ENCODE measurements around the gene TMEM44.
"Not testable (repeated sequence)": the region's sequence is repeated elsewhere in the genome, so short reads cannot be mapped to it uniquely, and the experiment has no call there.

Gene TMEM44

GRCh38 chr3:194631696-194632095 lies 1.5 kb downstream of the TMEM44 start:
- CTCF ChIA-PET, result interaction anchor here (0.5 kb wide), 1 partner anchor 184 kb away, joined by 3 read pairs; no protein-coding TSS in a partner anchor
- TF ChIP-seq, protein P1, sequence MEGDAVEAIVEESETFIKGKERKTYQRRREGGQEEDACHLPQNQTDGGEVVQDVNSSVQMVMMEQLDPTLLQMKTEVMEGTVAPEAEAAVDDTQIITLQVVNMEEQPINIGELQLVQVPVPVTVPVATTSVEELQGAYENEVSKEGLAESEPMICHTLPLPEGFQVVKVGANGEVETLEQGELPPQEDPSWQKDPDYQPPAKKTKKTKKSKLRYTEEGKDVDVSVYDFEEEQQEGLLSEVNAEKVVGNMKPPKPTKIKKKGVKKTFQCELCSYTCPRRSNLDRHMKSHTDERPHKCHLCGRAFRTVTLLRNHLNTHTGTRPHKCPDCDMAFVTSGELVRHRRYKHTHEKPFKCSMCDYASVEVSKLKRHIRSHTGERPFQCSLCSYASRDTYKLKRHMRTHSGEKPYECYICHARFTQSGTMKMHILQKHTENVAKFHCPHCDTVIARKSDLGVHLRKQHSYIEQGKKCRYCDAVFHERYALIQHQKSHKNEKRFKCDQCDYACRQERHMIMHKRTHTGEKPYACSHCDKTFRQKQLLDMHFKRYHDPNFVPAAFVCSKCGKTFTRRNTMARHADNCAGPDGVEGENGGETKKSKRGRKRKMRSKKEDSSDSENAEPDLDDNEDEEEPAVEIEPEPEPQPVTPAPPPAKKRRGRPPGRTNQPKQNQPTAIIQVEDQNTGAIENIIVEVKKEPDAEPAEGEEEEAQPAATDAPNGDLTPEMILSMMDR (IDR thresholded peaks at IDR 0.05; ENCODE audit: insufficient read depth, low read length, missing control alignments), result no peak
- H3K4me3 ChIP-seq (ENCODE audit: low read depth, low read length), result no peak overlapping the region; the same call in 1 of the 2 replicates
- no peak for DNase-seq (ENCODE audit: low read depth, low spot score)
- POLR2A ChIA-PET, result no interaction called here

DNA sequence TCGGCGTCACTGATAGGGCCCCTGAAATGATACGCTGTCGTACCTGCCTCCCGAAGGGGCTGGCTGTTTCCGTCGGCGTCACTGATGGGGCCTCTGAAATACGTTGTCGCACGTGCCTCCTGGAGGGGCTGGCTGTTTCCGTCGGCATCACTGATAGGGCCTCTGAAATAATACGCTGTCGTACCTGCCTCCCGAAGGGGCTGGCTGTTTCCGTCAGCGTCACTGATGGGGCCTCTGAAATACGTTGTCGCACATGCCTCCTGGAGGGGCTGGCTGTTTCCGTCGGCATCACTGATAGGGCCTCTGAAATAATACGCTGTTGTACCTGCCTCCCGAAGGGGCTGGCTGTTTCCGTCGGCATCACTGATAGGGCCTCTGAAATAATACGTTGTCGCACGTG lies 2.5 kb downstream of the TMEM44 start:
- CTCF ChIA-PET; POLR2A ChIA-PET; DNase-seq (ENCODE audit: low read depth, low spot score); H3K4me3 ChIP-seq (ENCODE audit: low read depth, low read length): not testable (repeated sequence)

GRCh38 chr3:194624956-194625355 lies 8.3 kb downstream of the TMEM44 start:
- DNase-seq (ENCODE audit: low read depth, low spot score), result no peak
- H3K4me3 ChIP-seq (ENCODE audit: low read depth, low read length), result no peak overlapping the region
- ChIA-PET CTCF (interaction anchor here (0.8 to 0.9 kb wide), 2 partner anchors 15 to 154 kb away, joined by 3 read pairs; no protein-coding TSS in a partner anchor), POLR2A (no interaction called here)
- TF ChIP-seq, protein P1 (IDR thresholded peaks at IDR 0.05; ENCODE audit: insufficient read depth, low read length, missing control alignments), result no peak

- DNase-seq (ENCODE audit: low read depth, low spot score), result no peak
- TF ChIP-seq, protein P1 (IDR thresholded peaks at IDR 0.05; ENCODE audit: insufficient read depth, low read length, missing control alignments), result no peak
- ChIA-PET CTCF (interaction anchor here (0.8 to 1.7 kb wide), 3 partner anchors 10 to 153 kb away, joined by 3 to 5 read pairs (median 4); partner anchors contain the start of gene TMEM44), POLR2A (no interaction called here)
- H3K4me3 ChIP-seq (ENCODE audit: low read depth, low read length), result no peak overlapping the region
These were observed 9.5 kb downstream of the TMEM44 start for GRCh38 chr3:194623449-194624290.

DNA sequence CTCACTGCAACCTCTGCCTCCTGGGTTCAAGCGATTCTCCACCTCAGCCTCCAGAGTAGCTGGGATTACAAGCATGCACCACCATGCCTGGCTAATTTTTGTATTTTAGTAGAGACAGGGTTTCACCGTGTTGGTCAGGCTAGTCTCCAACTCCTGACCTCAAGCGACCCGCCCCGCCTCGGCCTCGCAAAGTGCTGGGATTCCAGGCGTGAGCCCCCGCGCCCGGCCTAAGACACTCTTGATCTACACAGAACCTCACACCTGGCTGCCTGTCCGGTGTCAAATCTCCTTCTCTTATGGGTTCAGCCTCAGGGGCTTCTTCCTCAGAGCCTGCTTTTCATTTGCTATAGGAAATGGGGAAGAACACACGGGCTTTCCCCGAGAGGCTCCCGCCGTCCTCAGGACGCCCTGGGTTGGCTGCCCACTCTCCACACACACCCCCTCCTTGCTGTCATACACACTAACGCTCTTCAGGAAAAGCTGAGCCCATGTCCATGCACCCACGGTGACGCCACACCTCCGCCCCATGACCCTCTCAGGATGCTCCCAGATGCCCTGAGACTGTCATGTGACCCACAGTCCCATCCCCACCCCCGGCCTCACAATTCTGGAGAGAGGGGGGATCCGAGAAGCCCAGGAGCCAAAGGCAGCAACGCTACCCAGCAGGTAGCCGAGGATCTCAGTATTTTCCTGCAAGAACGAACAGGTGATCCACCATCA lies 10.4 kb downstream of the TMEM44 start:
- POLR2A ChIA-PET, result no interaction called here
- no peak for DNase-seq (ENCODE audit: low read depth, low spot score)
- TF ChIP-seq, protein P1 (IDR thresholded peaks at IDR 0.05; ENCODE audit: insufficient read depth, low read length, missing control alignments), result no peak
- CTCF ChIA-PET, result interaction anchor here (1.7 kb wide), 1 partner anchor 11 kb away, joined by 4 read pairs; no protein-coding TSS in a partner anchor
- H3K4me3 ChIP-seq (ENCODE audit: low read depth, low read length), result no peak overlapping the region

GRCh38 chr3:194621947-194622346 lies 11.3 kb downstream of the TMEM44 start:
- ChIA-PET CTCF (interaction anchor here (0.8 to 1.7 kb wide), 2 partner anchors 11 to 12 kb away, joined by 4 read pairs; no protein-coding TSS in a partner anchor), POLR2A (no interaction called here)

More at GRCh38 chr3:194621947-194622346, 11.3 kb downstream of the TMEM44 start:
- H3K4me3 ChIP-seq (ENCODE audit: low read depth, low read length), result no peak overlapping the region
- TF ChIP-seq, protein P1 (IDR thresholded peaks at IDR 0.05; ENCODE audit: insufficient read depth, low read length, missing control alignments), result no peak
- DNase-seq (ENCODE audit: low read depth, low spot score), result no peak
